SIG-M5 (cell line): Measurements from ENCODE around the gene CDH12.
"Not testable (repeated sequence)": the region's sequence is repeated elsewhere in the genome, so short reads cannot be mapped to it uniquely, and the experiment has no call there.

Experiments used
- DNase-seq: peaks from one replicate; lab custom pipeline; 2025; lab: John Stamatoyannopoulos, UW

CDH12 gene

GRCh38 chr5:22151801-22152200 lies 701.3 kb downstream of the CDH12 start:
- not testable (repeated sequence) for DNase-seq

- not testable (repeated sequence) for DNase-seq
Measured at GRCh38 chr5:22140418-22140817, 712.7 kb downstream of the CDH12 start.

GRCh38 chr5:22139662-22140300 lies 713.4 kb downstream of the CDH12 start:
- DNase-seq = not testable (repeated sequence)

GRCh38 chr5:22111320-22111719 lies 741.8 kb downstream of the CDH12 start:
- DNase-seq = no peak

- no peak for DNase-seq
Measured at GRCh38 chr5:22109315-22109714, 743.8 kb downstream of the CDH12 start.

GRCh38 chr5:22108545-22108944 lies 744.6 kb downstream of the CDH12 start:
- DNase-seq = no peak

- no peak for DNase-seq
Measured at GRCh38 chr5:22102823-22103359, 750.3 kb downstream of the CDH12 start.

GRCh38 chr5:22088517-22088916 lies 764.6 kb downstream of the CDH12 start:
- no peak for DNase-seq

- no peak for DNase-seq
Measured at GRCh38 chr5:22079566-22079965, 773.6 kb downstream of the CDH12 start.

- no peak for DNase-seq
Measured at GRCh38 chr5:22079002-22079401, 774.1 kb downstream of the CDH12 start.

- DNase-seq = no peak
Measured at GRCh38 chr5:22076586-22076985, 776.6 kb downstream of the CDH12 start.

GRCh38 chr5:22070186-22070728 lies 782.9 kb downstream of the CDH12 start:
- no peak for DNase-seq

- no peak for DNase-seq
Measured at GRCh38 chr5:22063717-22064116, 789.4 kb downstream of the CDH12 start.

GRCh38 chr5:22058620-22059019 lies 794.5 kb downstream of the CDH12 start:
- no peak for DNase-seq

- DNase-seq = no peak
Measured at GRCh38 chr5:22057012-22057411, 796.1 kb downstream of the CDH12 start.

GRCh38 chr5:22056601-22057000 lies 796.5 kb downstream of the CDH12 start:
- no peak for DNase-seq

GRCh38 chr5:22053195-22053594 lies 799.9 kb downstream of the CDH12 start:
- DNase-seq = no peak

- DNase-seq = no peak
Measured at GRCh38 chr5:22051881-22052280, 801.3 kb downstream of the CDH12 start.

GRCh38 chr5:22050931-22051330 lies 802.2 kb downstream of the CDH12 start:
- no peak for DNase-seq

- no peak for DNase-seq
Measured at GRCh38 chr5:22044229-22044628, 808.9 kb downstream of the CDH12 start.

- DNase-seq = no peak
Measured at GRCh38 chr5:22036061-22036460, 817.1 kb downstream of the CDH12 start.

GRCh38 chr5:22033066-22033465 lies 820.1 kb downstream of the CDH12 start:
- no peak for DNase-seq

- DNase-seq = no peak
Measured at GRCh38 chr5:22023784-22024183, 829.4 kb downstream of the CDH12 start.

GRCh38 chr5:22012893-22013292 lies 840.3 kb downstream of the CDH12 start:
- DNase-seq = not testable (repeated sequence)
